HG03565 (cell line): Measurements from ENCODE around the gene RBM19.

ENCODE experiments used
- ATAC-seq: cut with Tn5 transposase; IDR thresholded peaks from one replicate; pipeline ENCODE4 v1.9.1; 2021; ENCODE audit warnings: mild to moderate bottlenecking, moderate library complexity; ENCODE audit not compliant: unreplicated experiment

RBM19 gene

GRCh38 chr12:113860950-113861349 is 105.2 kb downstream of the RBM19 start:
- no peak for ATAC-seq

GRCh38 chr12:113860059-113860820 is 105.9 kb downstream of the RBM19 start:
- ATAC-seq = no peak

GRCh38 chr12:113858841-113859386 is 107.2 kb downstream of the RBM19 start:
- ATAC-seq = no peak

- no peak for ATAC-seq
Observed at GRCh38 chr12:113857371-113857770, 108.8 kb downstream of the RBM19 start.

- ATAC-seq = no peak
Observed at GRCh38 chr12:113855998-113856397, 110.1 kb downstream of the RBM19 start.

- no peak for ATAC-seq
Observed at GRCh38 chr12:113854385-113855142, 111.6 kb downstream of the RBM19 start.

- ATAC-seq = no peak
Observed at GRCh38 chr12:113853491-113853890, 112.6 kb downstream of the RBM19 start.

GRCh38 chr12:113852695-113853490 is 113.2 kb downstream of the RBM19 start:
- no peak for ATAC-seq

- no peak for ATAC-seq
Observed at GRCh38 chr12:113852264-113852663, 113.9 kb downstream of the RBM19 start.

- no peak for ATAC-seq
Observed at GRCh38 chr12:113850309-113851056, 115.6 kb downstream of the RBM19 start.

- no peak for ATAC-seq
Observed at GRCh38 chr12:113847856-113848255, 118.3 kb downstream of the RBM19 start.

- ATAC-seq = no peak
Observed at GRCh38 chr12:113846883-113847755, 119.0 kb downstream of the RBM19 start.

GRCh38 chr12:113845900-113846674 is 120.0 kb downstream of the RBM19 start:
- ATAC-seq = no peak

GRCh38 chr12:113844495-113845210 is 121.5 kb downstream of the RBM19 start:
- ATAC-seq = no peak

GRCh38 chr12:113842699-113843098 is 123.4 kb downstream of the RBM19 start:
- ATAC-seq = no peak

- no peak for ATAC-seq
Observed at GRCh38 chr12:113841786-113842185, 124.3 kb downstream of the RBM19 start.

GRCh38 chr12:113840401-113841042 is 125.6 kb downstream of the RBM19 start:
- no peak for ATAC-seq

- no peak for ATAC-seq
Observed at GRCh38 chr12:113838896-113839295, 127.2 kb downstream of the RBM19 start.
